Activated naive CD8-positive, alpha-beta T cell (primary cell): Measurements from ENCODE around the gene UBE2Q1.
"Not testable (repeated sequence)": the region's sequence is repeated elsewhere in the genome, so short reads cannot be mapped to it uniquely, and the experiment has no call there.

Source experiments
- H3K27ac Mint-ChIP-seq: one replicate; pipeline ENCODE4 v1.8.0; 2021; ENCODE audit warnings: mixed read lengths
- H3K27me3 Mint-ChIP-seq: one replicate; pipeline ENCODE4 v1.8.0; 2021; ENCODE audit warnings: mixed read lengths
- H3K36me3 Mint-ChIP-seq: one replicate; pipeline ENCODE4 v1.8.0; 2021; ENCODE audit warnings: mixed read lengths
- H3K4me1 Mint-ChIP-seq: one replicate; pipeline ENCODE4 v1.8.0; 2021; ENCODE audit warnings: low read depth, mixed read lengths
- H3K4me3 Mint-ChIP-seq: one replicate; pipeline ENCODE4 v1.8.0; 2021; ENCODE audit warnings: mild to moderate bottlenecking, mixed read lengths
- H3K9me3 Mint-ChIP-seq: one replicate; pipeline ENCODE4 v1.8.0; 2021; ENCODE audit warnings: low read depth, mixed read lengths

Gene UBE2Q1

GRCh38 chr1:154549202-154549770, 9.2 kb downstream of the UBE2Q1 start:
- H3K4me3 Mint-ChIP-seq = no peak overlapping the region
- H3K27me3 Mint-ChIP-seq = no peaks in the 10 kb centered on the region
- peak overlapping the region; percentile 54 for H3K27ac Mint-ChIP-seq
- H3K4me1 Mint-ChIP-seq = peaks cover 21% of the 10 kb centered on the region
- H3K36me3 Mint-ChIP-seq = peaks cover 2% of the 10 kb centered on the region
- no peaks in the 10 kb centered on the region for H3K9me3 Mint-ChIP-seq

GRCh38 chr1:154548028-154548427, 10.4 kb downstream of the UBE2Q1 start:
- H3K27ac Mint-ChIP-seq = peak overlapping the region; percentile 24
- H3K4me3 Mint-ChIP-seq = no peak overlapping the region
- H3K27me3 Mint-ChIP-seq = no peaks in the 10 kb centered on the region
- H3K36me3 Mint-ChIP-seq = peaks cover 2% of the 10 kb centered on the region
- peaks cover 18% of the 10 kb centered on the region for H3K4me1 Mint-ChIP-seq
- H3K9me3 Mint-ChIP-seq = no peaks in the 10 kb centered on the region

GRCh38 chr1:154547105-154547732, 11.2 kb downstream of the UBE2Q1 start:
- H3K27me3 Mint-ChIP-seq = no peaks in the 10 kb centered on the region
- H3K27ac Mint-ChIP-seq = no peak overlapping the region
- H3K4me3 Mint-ChIP-seq = no peak overlapping the region
- H3K4me1 Mint-ChIP-seq = peaks cover 16% of the 10 kb centered on the region
- H3K9me3 Mint-ChIP-seq = no peaks in the 10 kb centered on the region
- peaks cover 2% of the 10 kb centered on the region for H3K36me3 Mint-ChIP-seq

GRCh38 chr1:154546264-154547063, 12.0 kb downstream of the UBE2Q1 start:
- H3K9me3 Mint-ChIP-seq = no peaks in the 10 kb centered on the region
- H3K4me1 Mint-ChIP-seq = peaks cover 16% of the 10 kb centered on the region
- no peaks in the 10 kb centered on the region for H3K27me3 Mint-ChIP-seq
- H3K36me3 Mint-ChIP-seq = peaks cover 2% of the 10 kb centered on the region
- no peak overlapping the region for H3K27ac Mint-ChIP-seq
- no peak overlapping the region for H3K4me3 Mint-ChIP-seq

- Mint-ChIP-seq H3K27ac (no peak overlapping the region), H3K4me3 (no peak overlapping the region), H3K9me3 (no peaks in the 10 kb centered on the region), H3K27me3 (no peaks in the 10 kb centered on the region), H3K36me3 (no peaks in the 10 kb centered on the region), H3K4me1 (no peaks in the 10 kb centered on the region)
Measured at GRCh38 chr1:154541231-154541630, 17.2 kb downstream of the UBE2Q1 start.

GRCh38 chr1:154539486-154540483, 18.7 kb downstream of the UBE2Q1 start:
- no peaks in the 10 kb centered on the region for H3K9me3 Mint-ChIP-seq
- no peak overlapping the region for H3K4me3 Mint-ChIP-seq
- H3K27me3 Mint-ChIP-seq = no peaks in the 10 kb centered on the region
- H3K4me1 Mint-ChIP-seq = no peaks in the 10 kb centered on the region
- H3K36me3 Mint-ChIP-seq = no peaks in the 10 kb centered on the region
- H3K27ac Mint-ChIP-seq = no peak overlapping the region

GRCh38 chr1:154536570-154536969, 21.9 kb downstream of the UBE2Q1 start:
- Mint-ChIP-seq H3K4me3 (no peak overlapping the region), H3K4me1 (no peaks in the 10 kb centered on the region), H3K9me3 (no peaks in the 10 kb centered on the region), H3K27ac (no peak overlapping the region), H3K27me3 (no peaks in the 10 kb centered on the region), H3K36me3 (no peaks in the 10 kb centered on the region)

- Mint-ChIP-seq H3K4me3 (no peak overlapping the region), H3K27me3 (no peaks in the 10 kb centered on the region), H3K36me3 (no peaks in the 10 kb centered on the region), H3K27ac (no peak overlapping the region), H3K9me3 (no peaks in the 10 kb centered on the region), H3K4me1 (no peaks in the 10 kb centered on the region)
Measured at GRCh38 chr1:154533952-154534844, 24.3 kb downstream of the UBE2Q1 start.

GRCh38 chr1:154531950-154532349, 26.5 kb downstream of the UBE2Q1 start:
- H3K4me1 Mint-ChIP-seq, H3K4me3 Mint-ChIP-seq, H3K9me3 Mint-ChIP-seq, H3K36me3 Mint-ChIP-seq, H3K27ac Mint-ChIP-seq, H3K27me3 Mint-ChIP-seq: not testable (repeated sequence)

- Mint-ChIP-seq H3K4me1 (no peaks in the 10 kb centered on the region), H3K36me3 (no peaks in the 10 kb centered on the region), H3K27me3 (peaks cover 2% of the 10 kb centered on the region)
Measured at GRCh38 chr1:154529308-154529707, 29.2 kb downstream of the UBE2Q1 start.

GRCh38 chr1:154527192-154527591, 31.3 kb downstream of the UBE2Q1 start:
- Mint-ChIP-seq H3K9me3 (no peaks in the 10 kb centered on the region), H3K4me1 (no peaks in the 10 kb centered on the region), H3K4me3 (no peak overlapping the region), H3K36me3 (no peaks in the 10 kb centered on the region), H3K27ac (no peak overlapping the region), H3K27me3 (peaks cover 7% of the 10 kb centered on the region)

More at GRCh38 chr1:154529308-154529707, 29.2 kb downstream of the UBE2Q1 start:
- no peak overlapping the region for H3K27ac Mint-ChIP-seq
- H3K9me3 Mint-ChIP-seq = no peaks in the 10 kb centered on the region
- H3K4me3 Mint-ChIP-seq = no peak overlapping the region

GRCh38 chr1:154524881-154525280, 33.6 kb downstream of the UBE2Q1 start:
- Mint-ChIP-seq H3K9me3 (no peaks in the 10 kb centered on the region), H3K4me3 (no peak overlapping the region), H3K27ac (no peak overlapping the region), H3K4me1 (no peaks in the 10 kb centered on the region), H3K36me3 (no peaks in the 10 kb centered on the region), H3K27me3 (peaks cover 10% of the 10 kb centered on the region)

GRCh38 chr1:154521695-154522094, 36.8 kb downstream of the UBE2Q1 start:
- no peaks in the 10 kb centered on the region for H3K36me3 Mint-ChIP-seq
- H3K27me3 Mint-ChIP-seq = peaks cover 10% of the 10 kb centered on the region
- no peak overlapping the region for H3K27ac Mint-ChIP-seq
- H3K4me1 Mint-ChIP-seq = no peaks in the 10 kb centered on the region
- H3K9me3 Mint-ChIP-seq = no peaks in the 10 kb centered on the region
- no peak overlapping the region for H3K4me3 Mint-ChIP-seq

- Mint-ChIP-seq H3K27me3 (peaks cover 11% of the 10 kb centered on the region), H3K4me3 (no peak overlapping the region), H3K4me1 (no peaks in the 10 kb centered on the region), H3K9me3 (no peaks in the 10 kb centered on the region), H3K36me3 (no peaks in the 10 kb centered on the region), H3K27ac (no peak overlapping the region)
Measured at GRCh38 chr1:154520333-154520732, 38.1 kb downstream of the UBE2Q1 start.
